GM12878 (cell line): Measurements from ENCODE around the gene AMPD2. TPM values are rescaled to one million over a fixed set of nuclear protein-coding genes. Genes with fewer than 3 reads are reported as not detected.

Source experiments
- ATAC-seq: fragments of 200-7000 bp; cut with Tn5 transposase; 3 replicates; pipeline ENCODE4 v1.9.1; 2020; ENCODE audit warnings: mild to moderate bottlenecking, moderate library complexity
- BruUV-seq: library from RNA; stranded (reverse); fragments of 400-500 nt; replicated peaks from 2 replicates; lab custom pipeline; 2021; lab: Mats Ljungman, UMichigan
- CTCF ChIA-PET: fragments of 300-600 bp; sonication (Branson Sonifier 250); formaldehyde crosslinking; extraction: SDS; loops from one replicate; lab custom pipeline; 2021; ENCODE audit warnings: inconsistent platforms; lab: Yijun Ruan, JAX
- POLR2A ChIA-PET: fragments of 350-600 bp; formaldehyde crosslinking; extraction: SDS; loops from one replicate; lab custom pipeline; 2021; ENCODE audit warnings: inconsistent platforms; lab: Charles Lee
- RAD21 ChIA-PET: fragments of 300-600 bp; sonication (Branson Sonifier 250); formaldehyde crosslinking; loops from one replicate; lab custom pipeline; 2023; ENCODE audit warnings: antibody characterized with exemption; ENCODE audit not compliant: unreplicated experiment; lab: Charles Lee
- SMC1A ChIA-PET: fragments of 300-600 bp; sonication (Branson Sonifier 250); formaldehyde crosslinking; loops from one replicate; lab custom pipeline; 2023; ENCODE audit not compliant: unreplicated experiment, uncharacterized antibody; lab: Charles Lee
- DNase-seq: peaks from one replicate; pipeline ENCODE4 v3.0.0-alpha.2; 2011; ENCODE audit warnings: low read depth, low spot score
- FAIRE-seq: peaks from 3 replicates; lab custom pipeline; 2011; peaks lifted over from hg19 to GRCh38; lab: Jason Lieb, UNC
- H2AFZ ChIP-seq: 2 replicates; pipeline ENCODE4 v1.6.0; 2011; ENCODE audit warnings: low read depth, low read length, control low read depth; ENCODE audit not compliant: control insufficient read depth
- H3K27ac ChIP-seq: 2 replicates; pipeline ENCODE4 v1.5.1; 2011; ENCODE audit warnings: control low read depth; ENCODE audit not compliant: control insufficient read depth, insufficient read depth
- H3K27me3 ChIP-seq, 2 experiments: replicated peaks in 1 of 2; 2 replicates each; pipeline versions ENCODE4 v1.6.0 to v1.6.1; 2011; ENCODE audit warnings: low read length in 1 of 2; ENCODE audit not compliant: control insufficient read depth in 2 of 2, insufficient read depth in 2 of 2
- H3K36me3 ChIP-seq, 2 experiments: 2 replicates each; pipeline ENCODE4 v1.5.1; 2011; ENCODE audit warnings: low read length in 1 of 2; ENCODE audit not compliant: control insufficient read depth in 2 of 2, insufficient read depth in 2 of 2
- H3K4me1 ChIP-seq: 2 replicates; pipeline ENCODE4 v1.6.1; 2011; ENCODE audit warnings: mild to moderate bottlenecking, low read length, moderate library complexity, mixed read lengths; ENCODE audit not compliant: control insufficient read depth, insufficient read depth
- H3K4me2 ChIP-seq: 2 replicates; pipeline ENCODE4 v1.6.0; 2011; ENCODE audit warnings: control low read depth; ENCODE audit not compliant: control insufficient read depth, insufficient read depth
- H3K4me3 ChIP-seq: fragments of 200-600 bp; sonication (generic); 2 replicates; pipeline ENCODE4 v1.5.1; 2016
- H3K79me2 ChIP-seq: 2 replicates; pipeline ENCODE4 v1.6.0; 2011; ENCODE audit warnings: low read length; ENCODE audit not compliant: control insufficient read depth, insufficient read depth
- H3K9ac ChIP-seq: 2 replicates; pipeline ENCODE4 v1.8.0; 2011; ENCODE audit warnings: low read length, control low read depth, mixed read lengths; ENCODE audit not compliant: control insufficient read depth, insufficient read depth
- H3K9me3 ChIP-seq: replicated peaks from 3 replicates; pipeline ENCODE4 v1.5.1; 2011; ENCODE audit warnings: mild to moderate bottlenecking, low read length; ENCODE audit not compliant: control insufficient read depth, insufficient read depth
- H4K20me1 ChIP-seq: 2 replicates; pipeline ENCODE4 v1.6.0; 2011; ENCODE audit not compliant: control insufficient read depth, insufficient read depth
- CTCF ChIP-seq, 3 experiments: IDR thresholded peaks in 2 of 3; conservative IDR thresholded peaks in 1 of 3; 2 replicates each; pipeline ENCODE4 v1.5.1; 2011; ENCODE audit warnings: low read depth in 3 of 3, low read length in 3 of 3, mild to moderate bottlenecking in 3 of 3, control low read depth in 2 of 3, moderate library complexity in 2 of 3, inconsistent platforms in 1 of 3, mixed read lengths in 1 of 3; ENCODE audit not compliant: control insufficient read depth in 2 of 3, insufficient read depth in 1 of 3; ENCODE audit errors: extremely low read depth in 1 of 3
- E2F4 ChIP-seq: IDR thresholded peaks from 2 replicates; pipeline ENCODE4 v1.6.1; 2012; ENCODE audit warnings: low read depth, low read length, improper control_type of control experiment
- HCFC1 ChIP-seq: fragments of 150-350 bp; IDR thresholded peaks from 2 replicates; pipeline ENCODE4 v1.6.1; 2014; ENCODE audit warnings: low read length
- JUNB ChIP-seq: IDR thresholded peaks from 2 replicates; pipeline ENCODE4 v1.6.1; 2016; ENCODE audit warnings: antibody characterized with exemption, mild to moderate bottlenecking
- KAT2A ChIP-seq: conservative IDR thresholded peaks from 2 replicates; pipeline ENCODE4 v1.6.1; 2011; ENCODE audit warnings: low read depth, low read length; ENCODE audit not compliant: control insufficient read depth
- MTA2 ChIP-seq: fragments of 450-650 bp; IDR thresholded peaks from 2 replicates; pipeline ENCODE4 v1.6.1; 2016; ENCODE audit warnings: low read depth, mild to moderate bottlenecking, moderate library complexity
- POU2F2 ChIP-seq: IDR thresholded peaks from 3 replicates; pipeline ENCODE4 v1.6.1; 2011; ENCODE audit warnings: low read depth, mild to moderate bottlenecking, low read length, borderline replicate concordance
- SREBF1 ChIP-seq: IDR thresholded peaks from 2 replicates; pipeline ENCODE4 v1.6.1; 2012; ENCODE audit warnings: mild to moderate bottlenecking, low read length
- STAT3 ChIP-seq: IDR thresholded peaks from 2 replicates; pipeline ENCODE4 v1.6.1; 2011; ENCODE audit warnings: low read depth, low read length, improper control_type of control experiment
- TBL1XR1 ChIP-seq: IDR thresholded peaks from 2 replicates; pipeline ENCODE4 v1.6.1; 2012; ENCODE audit warnings: low read depth, low read length, improper control_type of control experiment
- ZSCAN29 ChIP-seq: fragments of 450-650 bp; IDR thresholded peaks from 2 replicates; pipeline ENCODE4 v1.6.1; 2017; ENCODE audit warnings: mild to moderate bottlenecking, moderate library complexity
- WGBS: methylation state at CpG from one replicate; pipeline ENCODE4 v1.1.6; 2016; ENCODE audit warnings: low lambda C conversion rate; ENCODE audit not compliant: insufficient replicate concordance, insufficient coverage; ENCODE audit errors: missing lambda C conversion rate; 5-methylcytosine and 5-hydroxymethylcytosine counted together
- in situ Hi-C: fragments of 300-500 bp; cut with MboI; formaldehyde crosslinking; loops from 9 replicates; pipeline ENCODE4 v1.14.3; 2018; ENCODE audit warnings: mixed read lengths
- intact Hi-C: fragments of 100-400 bp; cut with micrococcal nuclease; formaldehyde crosslinking; loops from one replicate; pipeline ENCODE4 v1.14.2; 2022; ENCODE audit not compliant: unreplicated experiment
- polyA plus RNA-seq, 11 experiments: library from polyadenylated mRNA; depleted of rRNA in 4 of 11; unstranded in 6 of 11; stranded (reverse) in 5 of 11; fragments of >200 nt; fragmentation: Nextera tagmentation in 4 of 11; fragmentation: Illumina TruSeq in 1 of 11; extraction: Ambion mirVana in 4 of 11; extraction: Trizol in 1 of 11; gene quantifications; 1 replicate in 1 of 11; 2 replicates in 10 of 11; pipeline versions ENCODE4 v1.2.1 to v1.2.3, GENCODE V29; 2011 to 2016; ENCODE audit warnings: inconsistent platforms in 2 of 11, missing spikeins in 2 of 11, low read depth in 1 of 11
- total RNA-seq, 4 experiments: library from RNA; depleted of rRNA in 3 of 4; stranded (reverse); fragments of >200 nt in 3 of 4; fragmentation: Illumina TruSeq in 1 of 4; extraction: Trizol in 1 of 4; gene quantifications; 2 replicates each; pipeline versions ENCODE4 v1.2.1 to v1.2.3, GENCODE V29; 2013 to 2021
- TF ChIP-seq, protein P1 (sequence below): fragments of 450-650 bp; formaldehyde crosslinking; IDR thresholded peaks from 2 replicates; pipeline ENCODE4 v1.5.0; 2022; ENCODE audit warnings: mild to moderate bottlenecking, missing genetic modification characterization
- TF ChIP-seq, protein P2 (sequence below): fragments of 450-650 bp; IDR thresholded peaks from 2 replicates; pipeline ENCODE4 v1.6.1; 2017; ENCODE audit warnings: mild to moderate bottlenecking, moderate library complexity

Gene AMPD2
- total and polyA plus RNA-seq, 10 of the 15 experiments (the other 5 are each of a cell fraction or from before 2014, with no cell fraction given), result 2.0 to 75.9 (median 31.3) TPM

DNA sequence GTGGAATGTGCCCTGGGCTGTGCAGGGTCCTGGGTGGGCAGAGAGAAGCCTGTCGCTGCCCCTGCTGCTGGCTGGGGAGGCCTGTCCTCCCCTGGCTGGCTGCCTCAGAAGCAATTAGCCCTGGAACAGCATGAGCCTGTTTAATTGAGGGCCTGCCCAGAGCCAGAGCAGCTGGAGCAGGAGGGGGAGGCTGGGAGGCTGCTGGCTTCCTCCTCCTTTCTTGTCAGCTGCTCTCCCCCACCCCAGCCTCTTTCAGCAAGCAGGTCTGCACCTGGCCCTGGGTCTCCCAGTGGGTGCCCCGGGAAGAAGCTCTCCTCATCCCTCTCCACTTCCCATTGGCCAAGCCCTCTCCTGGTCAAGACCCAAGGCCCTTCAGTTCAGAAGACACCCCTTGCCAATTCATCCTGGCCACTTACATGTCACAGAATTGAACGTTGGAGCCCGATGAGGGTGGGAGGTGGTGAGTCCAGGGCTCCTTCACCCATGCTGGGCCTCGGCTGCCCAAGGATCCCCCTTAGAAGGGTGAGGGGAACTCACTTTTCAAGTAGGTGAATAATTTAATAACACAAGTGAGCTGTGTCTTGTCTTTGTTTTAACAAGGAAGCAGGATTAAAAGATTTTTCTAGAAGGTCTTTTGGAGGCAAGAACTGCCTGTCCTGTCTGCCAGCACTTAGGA lies 13.2 kb downstream of the AMPD2 start:
- H3K4me3 ChIP-seq, result no peak overlapping the region
- no peak overlapping the region for H3K27ac ChIP-seq
- peaks cover 14% of the 10 kb centered on the region for H3K4me1 ChIP-seq
- H3K36me3 ChIP-seq, result peaks cover 8 to 28% of the 10 kb centered on the region in 2 experiments; a peak in 3 of 4 replicates
- no peak overlapping the region for H3K9ac ChIP-seq
- no peak overlapping the region for H2AFZ ChIP-seq
- DNase-seq (no peak), FAIRE-seq (no peak), ATAC-seq (no peak)
- no TSS peak for BruUV-seq
- no peak overlapping the region for H3K4me2 ChIP-seq
- H3K9me3 ChIP-seq, result no peaks in the 10 kb centered on the region
- RAD21 ChIA-PET, result interaction anchor here (0.8 to 4.3 kb wide), 4 partner anchors 8 to 87 kb away, joined by 3 to 59 read pairs (median 4); no protein-coding TSS in a partner anchor
- no peaks in the 10 kb centered on the region for H3K27me3 ChIP-seq
- intact Hi-C loops, result no loop called here
- CTCF ChIA-PET, result interaction anchor here (0.6 to 9.9 kb wide), 10 partner anchors 7 to 374 kb away, joined by 3 to 201 read pairs (median 19); partner anchors contain the start of genes AHCYL1 and GNAI3
- in situ Hi-C loops, result no loop called here
- WGBS, result 78% methylated on average over 5 of the region's 5 CpGs
- H4K20me1 ChIP-seq, result no peaks in the 10 kb centered on the region
- H3K79me2 ChIP-seq, result no peaks in the 10 kb centered on the region
- POLR2A ChIA-PET, result interaction anchor here (0.6 to 1.6 kb wide), 2 partner anchors 54 to 84 kb away, joined by 5 to 7 read pairs; partner anchors contain the start of gene GNAI3
- SMC1A ChIA-PET, result interaction anchor here (1.2 kb wide), 1 partner anchor 86 kb away, joined by 5 read pairs; no protein-coding TSS in a partner anchor
- TF ChIP-seq MTA2, result no peak
- no peak for TF ChIP-seq TBL1XR1
- no peak for TF ChIP-seq E2F4
- TF ChIP-seq JUNB, result no peak
- no peak for TF ChIP-seq ZSCAN29
- no peak for TF ChIP-seq CTCF (IDR thresholded peaks at IDR 0.05 in 2 of 3, conservative IDR thresholded peaks at IDR 0.05 in 1 of 3; ENCODE audit: control insufficient read depth in 2 of 3, extremely low read depth in 1 of 3, insufficient read depth in 1 of 3, low read depth in 3 of 3, low read length in 3 of 3)
- TF ChIP-seq, protein P1, sequence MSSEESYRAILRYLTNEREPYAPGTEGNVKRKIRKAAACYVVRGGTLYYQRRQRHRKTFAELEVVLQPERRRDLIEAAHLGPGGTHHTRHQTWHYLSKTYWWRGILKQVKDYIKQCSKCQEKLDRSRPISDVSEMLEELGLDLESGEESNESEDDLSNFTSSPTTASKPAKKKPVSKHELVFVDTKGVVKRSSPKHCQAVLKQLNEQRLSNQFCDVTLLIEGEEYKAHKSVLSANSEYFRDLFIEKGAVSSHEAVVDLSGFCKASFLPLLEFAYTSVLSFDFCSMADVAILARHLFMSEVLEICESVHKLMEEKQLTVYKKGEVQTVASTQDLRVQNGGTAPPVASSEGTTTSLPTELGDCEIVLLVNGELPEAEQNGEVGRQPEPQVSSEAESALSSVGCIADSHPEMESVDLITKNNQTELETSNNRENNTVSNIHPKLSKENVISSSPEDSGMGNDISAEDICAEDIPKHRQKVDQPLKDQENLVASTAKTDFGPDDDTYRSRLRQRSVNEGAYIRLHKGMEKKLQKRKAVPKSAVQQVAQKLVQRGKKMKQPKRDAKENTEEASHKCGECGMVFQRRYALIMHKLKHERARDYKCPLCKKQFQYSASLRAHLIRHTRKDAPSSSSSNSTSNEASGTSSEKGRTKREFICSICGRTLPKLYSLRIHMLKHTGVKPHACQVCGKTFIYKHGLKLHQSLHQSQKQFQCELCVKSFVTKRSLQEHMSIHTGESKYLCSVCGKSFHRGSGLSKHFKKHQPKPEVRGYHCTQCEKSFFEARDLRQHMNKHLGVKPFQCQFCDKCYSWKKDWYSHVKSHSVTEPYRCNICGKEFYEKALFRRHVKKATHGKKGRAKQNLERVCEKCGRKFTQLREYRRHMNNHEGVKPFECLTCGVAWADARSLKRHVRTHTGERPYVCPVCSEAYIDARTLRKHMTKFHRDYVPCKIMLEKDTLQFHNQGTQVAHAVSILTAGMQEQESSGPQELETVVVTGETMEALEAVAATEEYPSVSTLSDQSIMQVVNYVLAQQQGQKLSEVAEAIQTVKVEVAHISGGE (CRISPR knock-in tag), result no peak
- TF ChIP-seq HCFC1, result no peak
- no peak for TF ChIP-seq STAT3
- no peak for TF ChIP-seq SREBF1
- no peak for TF ChIP-seq KAT2A
- TF ChIP-seq, protein P2, sequence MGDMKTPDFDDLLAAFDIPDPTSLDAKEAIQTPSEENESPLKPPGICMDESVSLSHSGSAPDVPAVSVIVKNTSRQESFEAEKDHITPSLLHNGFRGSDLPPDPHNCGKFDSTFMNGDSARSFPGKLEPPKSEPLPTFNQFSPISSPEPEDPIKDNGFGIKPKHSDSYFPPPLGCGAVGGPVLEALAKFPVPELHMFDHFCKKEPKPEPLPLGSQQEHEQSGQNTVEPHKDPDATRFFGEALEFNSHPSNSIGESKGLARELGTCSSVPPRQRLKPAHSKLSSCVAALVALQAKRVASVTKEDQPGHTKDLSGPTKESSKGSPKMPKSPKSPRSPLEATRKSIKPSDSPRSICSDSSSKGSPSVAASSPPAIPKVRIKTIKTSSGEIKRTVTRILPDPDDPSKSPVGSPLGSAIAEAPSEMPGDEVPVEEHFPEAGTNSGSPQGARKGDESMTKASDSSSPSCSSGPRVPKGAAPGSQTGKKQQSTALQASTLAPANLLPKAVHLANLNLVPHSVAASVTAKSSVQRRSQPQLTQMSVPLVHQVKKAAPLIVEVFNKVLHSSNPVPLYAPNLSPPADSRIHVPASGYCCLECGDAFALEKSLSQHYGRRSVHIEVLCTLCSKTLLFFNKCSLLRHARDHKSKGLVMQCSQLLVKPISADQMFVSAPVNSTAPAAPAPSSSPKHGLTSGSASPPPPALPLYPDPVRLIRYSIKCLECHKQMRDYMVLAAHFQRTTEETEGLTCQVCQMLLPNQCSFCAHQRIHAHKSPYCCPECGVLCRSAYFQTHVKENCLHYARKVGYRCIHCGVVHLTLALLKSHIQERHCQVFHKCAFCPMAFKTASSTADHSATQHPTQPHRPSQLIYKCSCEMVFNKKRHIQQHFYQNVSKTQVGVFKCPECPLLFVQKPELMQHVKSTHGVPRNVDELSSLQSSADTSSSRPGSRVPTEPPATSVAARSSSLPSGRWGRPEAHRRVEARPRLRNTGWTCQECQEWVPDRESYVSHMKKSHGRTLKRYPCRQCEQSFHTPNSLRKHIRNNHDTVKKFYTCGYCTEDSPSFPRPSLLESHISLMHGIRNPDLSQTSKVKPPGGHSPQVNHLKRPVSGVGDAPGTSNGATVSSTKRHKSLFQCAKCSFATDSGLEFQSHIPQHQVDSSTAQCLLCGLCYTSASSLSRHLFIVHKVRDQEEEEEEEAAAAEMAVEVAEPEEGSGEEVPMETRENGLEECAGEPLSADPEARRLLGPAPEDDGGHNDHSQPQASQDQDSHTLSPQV, result no peak
- TF ChIP-seq POU2F2, result no peak
